H1 (cell line): ENCODE measurements around the gene PRKN. TPM values are rescaled to one million over a fixed set of nuclear protein-coding genes. Genes with fewer than 3 reads are reported as not detected.

Experiments used
- CTCF ChIA-PET: fragments of 300-600 bp; sonication (Branson Sonifier 250); formaldehyde crosslinking; loops from one replicate; lab custom pipeline; 2021; ENCODE audit not compliant: partially characterized antibody; lab: Charles Lee
- POLR2A ChIA-PET: fragments of 300-600 bp; sonication (Branson Sonifier 250); formaldehyde crosslinking; loops from one replicate; lab custom pipeline; 2021; ENCODE audit warnings: inconsistent platforms; ENCODE audit not compliant: partially characterized antibody; lab: Charles Lee
- DNase-seq, 2 experiments: peaks; one replicate each; pipeline versions ENCODE4 v3.0.0 to v3.0.0-alpha.2; 2010 to 2022; ENCODE audit warnings: low spot score in 2 of 2, low read depth in 1 of 2, mixed read lengths in 1 of 2
- FAIRE-seq: peaks from 2 replicates; lab custom pipeline; 2011; peaks lifted over from hg19 to GRCh38; lab: Jason Lieb, UNC
- H2AFZ ChIP-seq: 2 replicates; pipeline ENCODE4 v1.8.1; 2012; ENCODE audit warnings: low read length, inconsistent platforms
- H2AK5ac ChIP-seq: 2 replicates; pipeline ENCODE4 v1.6.1; 2013; ENCODE audit warnings: low read depth, low read length
- H2BK120ac ChIP-seq: replicated peaks from 2 replicates; pipeline ENCODE3; 2013; ENCODE audit warnings: low read depth, low read length, inconsistent platforms
- H2BK12ac ChIP-seq: 2 replicates; pipeline ENCODE4 v1.6.1; 2013; ENCODE audit warnings: low read depth, low read length
- H2BK15ac ChIP-seq: 2 replicates; pipeline ENCODE4 v1.6.1; 2013; ENCODE audit warnings: low read length
- H2BK20ac ChIP-seq: 2 replicates; pipeline ENCODE4 v1.6.1; 2013; ENCODE audit warnings: low read length
- H2BK5ac ChIP-seq: 2 replicates; pipeline ENCODE4 v1.6.1; 2013; ENCODE audit warnings: low read depth, low read length
- H3K14ac ChIP-seq: 2 replicates; pipeline ENCODE4 v1.6.1; 2013; ENCODE audit warnings: inconsistent platforms; ENCODE audit not compliant: insufficient read length
- H3K18ac ChIP-seq: 2 replicates; pipeline ENCODE4 v1.6.1; 2013; ENCODE audit warnings: low read length; ENCODE audit errors: extremely low read depth
- H3K23ac ChIP-seq: 2 replicates; pipeline ENCODE4 v1.6.1; 2013; ENCODE audit warnings: inconsistent platforms; ENCODE audit not compliant: insufficient read length
- H3K23me2 ChIP-seq: 2 replicates; pipeline ENCODE4 v1.6.1; 2013; ENCODE audit warnings: low read depth, low read length
- H3K27ac ChIP-seq: 2 replicates; pipeline ENCODE4 v1.6.1; 2011; ENCODE audit warnings: low read depth, low read length, inconsistent platforms
- H3K27me3 ChIP-seq, 4 experiments: replicated peaks in 1 of 4; 1 replicate in 1 of 4; 2 replicates in 3 of 4; pipeline versions ENCODE4 v1.6.1 to v1.8.1; 2011 to 2013; ENCODE audit warnings: low read length in 3 of 4, mild to moderate bottlenecking in 3 of 4, inconsistent platforms in 2 of 4, mixed read lengths in 2 of 4, moderate library complexity in 1 of 4; ENCODE audit not compliant: control insufficient read depth in 3 of 4, insufficient read depth in 3 of 4; ENCODE audit errors: extremely low read depth in 1 of 4
- H3K36me3 ChIP-seq, 4 experiments: 2 replicates each; pipeline versions ENCODE4 v1.6.1 to v1.8.1; 2011 to 2013; ENCODE audit warnings: mild to moderate bottlenecking in 4 of 4, low read length in 3 of 4, moderate library complexity in 2 of 4, control low read depth in 1 of 4, inconsistent platforms in 1 of 4; ENCODE audit not compliant: insufficient read depth in 4 of 4, control insufficient read depth in 2 of 4
- H3K4ac ChIP-seq: replicated peaks from 2 replicates; pipeline ENCODE3; 2013; ENCODE audit warnings: low read length, low read depth, mixed read lengths, inconsistent platforms; ENCODE audit not compliant: insufficient read length
- H3K4me1 ChIP-seq, 4 experiments: replicated peaks in 1 of 4; 1 replicate in 1 of 4; 2 replicates in 3 of 4; pipeline versions ENCODE4 v1.6.1 to v1.8.1; 2011 to 2013; ENCODE audit warnings: low read length in 3 of 4, inconsistent platforms in 2 of 4, mixed read lengths in 1 of 4; ENCODE audit not compliant: insufficient read depth in 4 of 4, control insufficient read depth in 3 of 4
- H3K4me2 ChIP-seq, 2 experiments: 2 replicates each; pipeline versions ENCODE4 v1.6.1 to v1.8.1; 2011 to 2013; ENCODE audit warnings: low read depth in 2 of 2, low read length in 2 of 2, control low read depth in 1 of 2, inconsistent platforms in 1 of 2, mild to moderate bottlenecking in 1 of 2; ENCODE audit not compliant: insufficient read depth in 1 of 2
- H3K4me3 ChIP-seq, 4 experiments: fragments of 200-600, 300-600 bp in 1 of 4; sonication (generic), shearing (Covaris generic), sonication (Bioruptor Twin) in 1 of 4; 2 replicates each; pipeline versions ENCODE4 v1.5.1 to v1.8.1; 2011 to 2016; ENCODE audit warnings: low read length in 4 of 4, low read depth in 3 of 4, control low read depth in 2 of 4, inconsistent platforms in 2 of 4, mild to moderate bottlenecking in 2 of 4, mixed read lengths in 1 of 4, moderate library complexity in 1 of 4; ENCODE audit not compliant: insufficient read depth in 2 of 4; ENCODE audit errors: extremely low read depth in 1 of 4
- H3K56ac ChIP-seq: replicated peaks from 2 replicates; pipeline ENCODE3; 2013; ENCODE audit warnings: low read depth, mild to moderate bottlenecking, mixed read lengths, low read length, inconsistent platforms; ENCODE audit not compliant: insufficient read length
- H3K79me1 ChIP-seq: 2 replicates; pipeline ENCODE4 v1.6.1; 2013; ENCODE audit warnings: low read depth, low read length, control low read depth
- H3K79me2 ChIP-seq, 2 experiments: 2 replicates each; pipeline versions ENCODE4 v1.6.1 to v1.8.1; 2012 to 2013; ENCODE audit warnings: low read length in 2 of 2, mild to moderate bottlenecking in 2 of 2, inconsistent platforms in 1 of 2; ENCODE audit not compliant: insufficient read depth in 2 of 2, control insufficient read depth in 1 of 2
- H3K9ac ChIP-seq, 4 experiments: replicated peaks in 1 of 4; 1 replicate in 1 of 4; 2 replicates in 3 of 4; pipeline versions ENCODE4 v1.6.1 to v1.8.1; 2011 to 2013; ENCODE audit warnings: low read depth in 3 of 4, low read length in 3 of 4, control low read depth in 2 of 4, mild to moderate bottlenecking in 2 of 4, moderate library complexity in 2 of 4, inconsistent platforms in 1 of 4; ENCODE audit errors: extremely low read depth in 1 of 4
- H3K9me3 ChIP-seq, 2 experiments: 2 replicates each; pipeline versions ENCODE4 v1.6.1 to v1.8.1; 2012 to 2013; ENCODE audit warnings: mild to moderate bottlenecking in 2 of 2, moderate library complexity in 2 of 2, control low read depth in 1 of 2, inconsistent platforms in 1 of 2, low read depth in 1 of 2, low read length in 1 of 2, mixed read lengths in 1 of 2; ENCODE audit not compliant: insufficient read depth in 2 of 2
- H4K20me1 ChIP-seq, 2 experiments: replicated peaks in 1 of 2; 2 replicates each; pipeline versions ENCODE3 to v1.8.1; 2011 to 2013; ENCODE audit warnings: inconsistent platforms in 2 of 2, low read length in 2 of 2, mild to moderate bottlenecking in 1 of 2; ENCODE audit not compliant: insufficient read depth in 2 of 2, control insufficient read depth in 1 of 2
- H4K5ac ChIP-seq: 2 replicates; pipeline ENCODE4 v1.6.1; 2013; ENCODE audit warnings: low read length, low read depth, mixed read lengths, inconsistent platforms; ENCODE audit not compliant: insufficient read length
- H4K8ac ChIP-seq: 2 replicates; pipeline ENCODE4 v1.8.0; 2013; ENCODE audit warnings: mild to moderate bottlenecking, moderate library complexity, low read length, inconsistent platforms; ENCODE audit not compliant: insufficient read depth; ENCODE audit errors: extremely low read depth
- H4K91ac ChIP-seq: replicated peaks from 2 replicates; pipeline ENCODE3; 2013; ENCODE audit warnings: low read length, mixed read lengths, inconsistent platforms; ENCODE audit not compliant: insufficient read length
- CBX5 ChIP-seq: fragments of 300-800, 300-1000 bp; sonication (generic); IDR thresholded peaks from 2 replicates; pipeline ENCODE4 v1.7.1; 2016; ENCODE audit warnings: antibody characterized with exemption, low read length, low read depth
- HDAC6 ChIP-seq: IDR thresholded peaks from one replicate; pipeline ENCODE4 v1.7.1; 2012; ENCODE audit warnings: low read depth, mild to moderate bottlenecking, inconsistent platforms, low read length, moderate library complexity
- RAD21 ChIP-seq, 2 experiments: IDR thresholded peaks in 1 of 2; conservative IDR thresholded peaks in 1 of 2; 2 replicates each; pipeline ENCODE4 v1.6.1; 2011; ENCODE audit warnings: low read depth in 2 of 2, low read length in 2 of 2, improper control_type of control experiment in 1 of 2, inconsistent platforms in 1 of 2, mild to moderate bottlenecking in 1 of 2, moderate library complexity in 1 of 2
- WGBS, 2 experiments: shearing (Covaris generic) in 1 of 2; methylation state at CpG; one replicate each; pipeline versions ENCODE4 v1.1.6 to v1.1.7; 2013 to 2015; ENCODE audit warnings: low lambda C conversion rate in 2 of 2, mixed read lengths in 2 of 2, inconsistent platforms in 1 of 2, low coverage in 1 of 2, missing lambda C conversion rate in 1 of 2; ENCODE audit not compliant: insufficient replicate concordance in 2 of 2, insufficient coverage in 1 of 2, insufficient read length in 1 of 2; ENCODE audit errors: extremely low coverage in 1 of 2, missing lambda C conversion rate in 1 of 2; 5-methylcytosine and 5-hydroxymethylcytosine counted together
- polyA plus RNA-seq, 7 experiments: library from polyadenylated mRNA; depleted of rRNA in 3 of 7; stranded (reverse) in 5 of 7; unstranded in 2 of 7; fragments of >200 nt in 5 of 7; fragments of 200-250 nt in 2 of 7; gene quantifications; 1 replicate in 5 of 7; 2 replicates in 1 of 7; 4 replicates in 1 of 7; pipeline versions ENCODE4 v1.2.1 to v1.2.3, GENCODE V29; 2011 to 2013; ENCODE audit warnings: missing spikeins in 2 of 7, mixed read lengths in 2 of 7
- total RNA-seq: library from RNA; stranded (reverse); fragmentation: NEBNext Ultra II Directional; extraction: Animal tissue kit (Norgen Biotek cat#: 25700); gene quantifications from 2 replicates; pipeline ENCODE4 v1.2.1, GENCODE V29; 2021

Gene PRKN
- total and polyA plus RNA-seq, 2 of the 8 experiments (the other 6 are each of a cell fraction or from before 2014, with no cell fraction given), result 0.13 to 0.29 TPM

GRCh38 chr6:161344626-161345025 is 1382.9 kb downstream of the PRKN start:
- H4K5ac ChIP-seq, result no peak overlapping the region
- no peak for DNase-seq
- no peak for TF ChIP-seq CBX5
- no peak for TF ChIP-seq HDAC6
- TF ChIP-seq RAD21 (IDR thresholded peaks at IDR 0.05 in 1 of 2, conservative IDR thresholded peaks at IDR 0.05 in 1 of 2; ENCODE audit: low read depth in 2 of 2, low read length in 2 of 2), result no peak
- no peak overlapping the region for H3K4ac ChIP-seq
- no peak overlapping the region for H4K91ac ChIP-seq
- H3K9ac ChIP-seq, result no peak overlapping the region
- no peak for FAIRE-seq
- no peak overlapping the region for H2BK15ac ChIP-seq
- no peaks in the 10 kb centered on the region for H3K79me2 ChIP-seq
- H3K36me3 ChIP-seq, result no peaks in the 10 kb centered on the region
- H3K23me2 ChIP-seq, result no peaks in the 10 kb centered on the region
- H2BK12ac ChIP-seq, result no peak overlapping the region
- H3K79me1 ChIP-seq, result no peaks in the 10 kb centered on the region
- no peak overlapping the region for H2BK20ac ChIP-seq
- H2BK5ac ChIP-seq, result no peak overlapping the region
- no peak overlapping the region for H3K14ac ChIP-seq
- H3K27ac ChIP-seq, result no peak overlapping the region
- no peak overlapping the region for H3K4me2 ChIP-seq
- no peaks in the 10 kb centered on the region for H3K4me1 ChIP-seq
- no peaks in the 10 kb centered on the region for H4K20me1 ChIP-seq
- CTCF ChIA-PET, result interaction anchor here (0.7 to 1.8 kb wide), 3 partner anchors 9 to 117 kb away, joined by 3 to 7 read pairs (median 5); no protein-coding TSS in a partner anchor
- H2AK5ac ChIP-seq, result no peak overlapping the region
- H3K27me3 ChIP-seq, result no peaks in the 10 kb centered on the region
- H4K8ac ChIP-seq, result no peak overlapping the region
- H2BK120ac ChIP-seq, result no peak overlapping the region
- H3K18ac ChIP-seq, result no peak overlapping the region
- H2AFZ ChIP-seq, result no peak overlapping the region
- no peak overlapping the region for H3K23ac ChIP-seq
- H3K9me3 ChIP-seq, result no peaks in the 10 kb centered on the region; a peak in 1 of 4 replicates
- POLR2A ChIA-PET, result interaction anchor here (0.6 kb wide), 2 partner anchors 86 to 1776 kb away, joined by 3 to 5 read pairs; no protein-coding TSS in a partner anchor
- 88% methylated on average over 3 of the region's 3 CpGs; no CpG with 5 or more reads in 1 of the 2 experiments for WGBS, 2 experiments
- no peak overlapping the region for H3K4me3 ChIP-seq
- H3K56ac ChIP-seq, result no peak overlapping the region
